KMS-11 (cell line): ENCODE measurements around the gene ANKRD36.
"Not testable (repeated sequence)": the region's sequence is repeated elsewhere in the genome, so short reads cannot be mapped to it uniquely, and the experiment has no call there.

Experiments
- H2AFZ ChIP-seq: fragments of 200-600 bp; sonication (generic); 2 replicates; pipeline ENCODE4 v1.6.1; 2016; ENCODE audit warnings: antibody characterized with exemption, mixed run types, low read depth
- H3K27ac ChIP-seq: fragments of 200-600 bp; sonication (generic); 2 replicates; pipeline ENCODE4 v1.6.1; 2016; ENCODE audit warnings: mild to moderate bottlenecking, mixed run types
- H3K27me3 ChIP-seq: fragments of 200-600 bp; sonication (generic); 2 replicates; pipeline ENCODE4 v1.6.1; 2017; ENCODE audit warnings: mild to moderate bottlenecking, low read depth, mixed run types, moderate library complexity; ENCODE audit not compliant: insufficient read depth
- H3K36me3 ChIP-seq: fragments of 200-600 bp; sonication (generic); 2 replicates; pipeline ENCODE4 v1.6.1; 2017; ENCODE audit warnings: mild to moderate bottlenecking, mixed run types; ENCODE audit not compliant: insufficient read depth
- H3K4me1 ChIP-seq: fragments of 200-600 bp; sonication (generic); 2 replicates; pipeline ENCODE4 v1.6.1; 2016; ENCODE audit warnings: mild to moderate bottlenecking, low read depth, mixed run types; ENCODE audit not compliant: poor library complexity, severe bottlenecking
- H3K4me2 ChIP-seq: fragments of 200-600 bp; sonication (generic); 2 replicates; pipeline ENCODE4 v1.7.0; 2016; ENCODE audit warnings: mild to moderate bottlenecking, mixed run types
- H3K4me3 ChIP-seq: fragments of 200-600 bp; sonication (generic); IDR thresholded peaks from 2 replicates; pipeline ENCODE4 v1.6.1; 2017; ENCODE audit warnings: low read depth, low read length, mixed read lengths; ENCODE audit not compliant: insufficient read depth
- H3K79me2 ChIP-seq: fragments of 200-600 bp; sonication (generic); 2 replicates; pipeline ENCODE4 v1.6.1; 2016; ENCODE audit warnings: low read depth, mixed run types; ENCODE audit not compliant: insufficient read depth
- H3K9ac ChIP-seq: fragments of 200-600 bp; sonication (generic); 2 replicates; pipeline ENCODE4 v1.6.1; 2016; ENCODE audit warnings: mild to moderate bottlenecking, mixed run types
- H4K20me1 ChIP-seq: fragments of 200-600 bp; sonication (generic); 2 replicates; pipeline ENCODE4 v1.6.1; 2016; ENCODE audit warnings: mild to moderate bottlenecking, mixed run types; ENCODE audit not compliant: insufficient read depth
- CTCF ChIP-seq: fragments of 200-600 bp; sonication (generic); conservative IDR thresholded peaks from 2 replicates; pipeline ENCODE4 v1.6.1; 2017; ENCODE audit warnings: low read depth, mild to moderate bottlenecking, antibody characterized with exemption, low read length, moderate library complexity, mixed read lengths

Gene ANKRD36

GRCh38 chr2:97167938-97168337, 55.0 kb downstream of the ANKRD36 start:
- H2AFZ ChIP-seq, H3K27ac ChIP-seq, H3K4me2 ChIP-seq, H4K20me1 ChIP-seq, H3K9ac ChIP-seq, H3K27me3 ChIP-seq, H3K4me3 ChIP-seq, H3K79me2 ChIP-seq, H3K4me1 ChIP-seq, H3K36me3 ChIP-seq: not testable (repeated sequence)

DNA sequence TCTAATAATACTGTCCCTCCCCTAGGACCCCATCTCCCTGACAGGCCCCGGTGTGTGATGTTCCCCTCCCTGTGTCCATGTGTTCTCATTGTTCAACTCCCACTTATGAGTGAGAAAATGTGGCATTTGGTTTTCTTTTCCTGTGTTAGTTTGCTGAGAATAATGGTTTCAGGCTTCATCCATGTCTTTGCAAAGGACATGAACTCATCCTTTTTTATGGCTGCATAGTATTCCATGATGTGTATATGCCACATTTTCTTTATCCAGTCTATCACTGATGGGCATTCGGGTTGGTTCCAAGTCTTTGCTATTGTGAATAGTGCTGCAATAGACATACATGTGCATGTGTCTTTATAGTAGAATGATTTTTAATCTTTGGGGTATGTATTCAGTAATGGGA, 55.6 kb downstream of the ANKRD36 start:
- not testable (repeated sequence) for H3K4me2 ChIP-seq, H3K27ac ChIP-seq, H3K4me3 ChIP-seq, H3K9ac ChIP-seq, H2AFZ ChIP-seq, H3K27me3 ChIP-seq, H3K4me1 ChIP-seq, H3K79me2 ChIP-seq, H4K20me1 ChIP-seq, H3K36me3 ChIP-seq

- not testable (repeated sequence) for H3K4me3 ChIP-seq, H2AFZ ChIP-seq, H3K27ac ChIP-seq, H3K9ac ChIP-seq, H3K36me3 ChIP-seq, H3K4me1 ChIP-seq, H3K79me2 ChIP-seq, H3K27me3 ChIP-seq, H3K4me2 ChIP-seq, H4K20me1 ChIP-seq
These were observed 67.4 kb downstream of the ANKRD36 start for GRCh38 chr2:97180391-97180790.

DNA sequence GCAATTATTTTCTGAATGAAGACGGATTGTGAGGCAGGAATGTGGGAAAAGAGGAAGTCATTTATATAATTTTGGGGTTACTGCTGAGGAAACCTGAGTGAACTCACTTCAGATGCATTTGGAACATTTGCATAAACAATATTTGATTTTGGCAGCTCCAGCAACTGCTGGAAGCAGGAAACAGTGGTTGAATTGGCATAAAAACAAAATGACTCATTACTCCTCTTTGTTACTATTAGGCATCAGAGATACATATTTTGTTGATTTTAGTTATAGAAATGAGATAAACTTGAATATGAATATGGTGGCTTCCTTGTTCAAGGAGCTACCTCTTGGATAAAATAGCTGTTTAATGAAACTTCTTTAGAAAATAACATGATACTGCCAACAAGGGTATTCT, 82.4 kb downstream of the ANKRD36 start:
- not testable (repeated sequence) for H3K36me3 ChIP-seq, H3K27ac ChIP-seq, H3K4me3 ChIP-seq, H3K27me3 ChIP-seq, H3K4me1 ChIP-seq, H3K9ac ChIP-seq, H2AFZ ChIP-seq, H3K4me2 ChIP-seq, H3K79me2 ChIP-seq, H4K20me1 ChIP-seq

DNA sequence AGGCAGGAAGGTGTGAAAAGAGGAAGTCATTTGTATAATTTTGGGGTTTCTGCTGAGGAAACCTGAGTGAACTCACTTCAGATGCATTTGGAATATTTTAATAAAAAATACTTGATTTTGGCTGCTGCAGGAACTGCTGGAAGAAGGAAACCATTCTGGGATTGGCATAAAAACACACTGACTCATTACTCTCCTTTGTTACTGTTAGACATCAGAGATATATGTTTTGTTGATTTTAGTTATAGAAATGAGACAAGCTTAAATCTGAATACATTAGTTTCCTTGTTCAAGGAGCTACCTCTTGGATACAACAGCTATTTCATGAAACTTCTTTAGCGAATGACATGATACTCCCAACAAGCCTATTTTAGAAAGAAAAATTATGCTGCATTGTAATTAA, 84.3 kb downstream of the ANKRD36 start:
- not testable (repeated sequence) for H3K79me2 ChIP-seq, H3K27ac ChIP-seq, H3K4me3 ChIP-seq, H3K36me3 ChIP-seq, H2AFZ ChIP-seq, H3K27me3 ChIP-seq, H3K4me1 ChIP-seq, H3K9ac ChIP-seq, H3K4me2 ChIP-seq, H4K20me1 ChIP-seq

- H2AFZ ChIP-seq, H3K27ac ChIP-seq, H3K9ac ChIP-seq, H4K20me1 ChIP-seq, H3K4me2 ChIP-seq, H3K79me2 ChIP-seq, H3K4me1 ChIP-seq, H3K4me3 ChIP-seq, H3K27me3 ChIP-seq, H3K36me3 ChIP-seq: not testable (repeated sequence)
These were observed 87.9 kb downstream of the ANKRD36 start for GRCh38 chr2:97200887-97201286.

- H3K9ac ChIP-seq, H3K4me3 ChIP-seq, H3K36me3 ChIP-seq, H3K79me2 ChIP-seq, H2AFZ ChIP-seq, H3K4me2 ChIP-seq, H3K27ac ChIP-seq, H3K4me1 ChIP-seq, H4K20me1 ChIP-seq, H3K27me3 ChIP-seq: not testable (repeated sequence)
These were observed 89.8 kb downstream of the ANKRD36 start for GRCh38 chr2:97202643-97203250.

DNA sequence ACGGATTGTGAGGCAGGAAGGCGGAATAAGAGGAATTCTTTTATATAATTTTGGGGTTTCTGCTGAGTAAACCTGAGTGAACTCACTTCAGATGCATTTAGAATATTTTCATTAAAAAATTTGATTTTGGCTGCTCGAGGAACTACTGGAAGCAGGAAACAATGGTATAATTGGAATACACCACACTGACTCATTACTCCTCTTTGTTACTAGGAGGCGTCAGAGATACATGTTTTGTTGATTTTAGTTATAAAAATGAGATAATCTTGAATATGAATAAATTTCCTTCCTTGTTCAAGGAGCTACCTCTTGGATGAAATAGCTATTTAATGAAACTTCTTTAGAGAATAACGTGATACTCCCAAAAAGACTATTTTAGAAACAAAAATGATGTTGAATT, 97.4 kb downstream of the ANKRD36 start:
- H2AFZ ChIP-seq = no peak overlapping the region
- no peak overlapping the region for H3K4me3 ChIP-seq
- no peaks in the 10 kb centered on the region for H4K20me1 ChIP-seq
- H3K4me2 ChIP-seq = no peak overlapping the region
- no peaks in the 10 kb centered on the region for H3K36me3 ChIP-seq
- no peaks in the 10 kb centered on the region for H3K79me2 ChIP-seq
- no peaks in the 10 kb centered on the region for H3K4me1 ChIP-seq
- H3K27me3 ChIP-seq = no peaks in the 10 kb centered on the region
- H3K9ac ChIP-seq = no peak overlapping the region
- no peak overlapping the region for H3K27ac ChIP-seq
- TF ChIP-seq CTCF = no peak

DNA sequence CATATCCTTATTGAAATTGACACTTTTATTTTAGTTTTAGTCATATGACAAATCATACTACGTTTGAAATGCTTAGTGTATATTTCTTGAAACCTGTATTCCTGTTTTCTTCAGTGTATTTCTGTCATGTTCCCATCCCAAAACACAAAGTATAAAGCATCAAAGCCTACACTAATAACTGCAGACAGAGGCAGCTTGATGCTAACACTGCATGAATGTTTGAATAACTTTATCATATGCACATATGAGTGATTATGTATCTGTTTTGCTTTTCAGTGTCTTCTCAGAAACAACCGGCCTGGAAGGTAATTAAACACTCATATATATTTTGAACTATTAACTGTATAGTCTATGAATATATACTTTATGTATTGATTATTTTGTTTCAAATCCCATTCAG, 102.1 kb downstream of the ANKRD36 start:
- not testable (repeated sequence) for H3K4me2 ChIP-seq, H4K20me1 ChIP-seq, H3K27me3 ChIP-seq, H3K4me3 ChIP-seq, H3K27ac ChIP-seq, H2AFZ ChIP-seq, H3K79me2 ChIP-seq, H3K4me1 ChIP-seq, H3K36me3 ChIP-seq, H3K9ac ChIP-seq

DNA sequence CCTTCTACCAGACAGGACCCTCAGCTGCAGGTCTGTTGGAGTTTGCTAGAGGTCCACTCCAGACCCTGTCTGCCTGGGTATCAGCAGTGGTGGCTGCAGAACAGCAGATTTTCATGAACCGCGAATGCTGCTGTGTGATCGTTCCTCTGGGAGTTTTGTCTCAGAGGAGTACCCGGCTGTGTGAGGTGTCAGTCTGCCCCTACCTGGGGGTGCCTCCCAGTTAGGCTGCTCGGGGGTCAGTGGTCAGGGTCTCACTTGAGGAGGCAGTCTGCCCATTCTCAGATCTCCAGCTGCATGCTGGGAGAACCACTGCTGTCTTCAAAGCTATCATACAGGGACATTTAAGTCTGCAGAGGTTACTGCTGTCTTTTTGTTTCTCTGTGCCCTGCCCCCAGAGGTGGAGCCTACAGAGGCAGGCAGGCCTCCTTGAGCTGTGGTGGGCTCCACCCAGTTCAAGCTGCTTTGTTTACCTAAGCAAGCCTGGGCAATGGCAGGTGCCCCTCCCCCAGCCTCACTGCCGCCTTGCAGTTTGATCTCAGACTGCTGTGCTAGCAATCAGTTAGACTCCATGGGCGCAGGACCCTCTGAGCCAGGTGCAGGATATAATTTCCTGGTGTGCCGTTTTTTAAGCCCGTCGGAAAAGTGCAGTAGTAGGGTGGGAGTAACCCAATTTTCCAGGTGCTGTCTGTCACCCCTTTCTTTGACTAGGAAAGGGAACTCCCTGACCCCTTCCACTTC, 118.1 kb downstream of the ANKRD36 start:
- H3K36me3 ChIP-seq, H3K9ac ChIP-seq, H3K27me3 ChIP-seq, H3K4me2 ChIP-seq, H3K4me3 ChIP-seq, H3K79me2 ChIP-seq, H3K27ac ChIP-seq, H2AFZ ChIP-seq, H4K20me1 ChIP-seq, H3K4me1 ChIP-seq: not testable (repeated sequence)
